GM19455 (cell line): ENCODE measurements around the gene CAPZA1.

ENCODE experiments used
- ATAC-seq: cut with Tn5 transposase; IDR thresholded peaks from one replicate; pipeline ENCODE4 v1.9.1; 2021; ENCODE audit not compliant: unreplicated experiment

CAPZA1 gene

DNA sequence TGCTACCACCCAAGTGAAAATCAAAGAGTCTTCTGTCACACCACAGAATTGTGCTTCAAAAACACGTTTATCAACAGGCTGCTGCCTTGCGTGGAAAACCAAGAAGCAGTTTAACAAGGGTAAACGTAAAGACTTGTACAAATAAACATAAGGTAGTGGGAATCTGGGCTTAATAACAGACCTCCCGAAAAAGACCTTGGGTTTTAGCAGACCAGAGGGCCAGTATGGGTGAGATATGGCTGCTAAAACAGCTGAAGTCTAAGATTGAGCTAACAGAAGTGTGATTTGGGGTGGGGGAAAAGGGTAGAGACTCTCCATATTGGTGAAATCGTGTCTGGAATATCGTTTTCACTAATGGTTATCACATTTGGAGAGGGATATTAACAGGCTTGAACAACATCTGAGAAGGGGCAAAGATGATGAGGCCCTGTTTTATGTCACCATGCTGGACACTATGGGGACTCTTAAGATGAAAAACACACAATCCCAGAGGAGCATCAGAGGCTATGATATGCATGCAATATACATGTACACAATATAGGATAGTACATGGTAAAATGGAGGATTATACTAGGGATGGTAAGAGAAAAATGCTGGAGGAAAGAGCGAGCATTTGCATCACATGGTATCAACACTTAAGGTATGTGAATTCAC, 56.2 kb downstream of the CAPZA1 start:
- no peak for ATAC-seq

DNA sequence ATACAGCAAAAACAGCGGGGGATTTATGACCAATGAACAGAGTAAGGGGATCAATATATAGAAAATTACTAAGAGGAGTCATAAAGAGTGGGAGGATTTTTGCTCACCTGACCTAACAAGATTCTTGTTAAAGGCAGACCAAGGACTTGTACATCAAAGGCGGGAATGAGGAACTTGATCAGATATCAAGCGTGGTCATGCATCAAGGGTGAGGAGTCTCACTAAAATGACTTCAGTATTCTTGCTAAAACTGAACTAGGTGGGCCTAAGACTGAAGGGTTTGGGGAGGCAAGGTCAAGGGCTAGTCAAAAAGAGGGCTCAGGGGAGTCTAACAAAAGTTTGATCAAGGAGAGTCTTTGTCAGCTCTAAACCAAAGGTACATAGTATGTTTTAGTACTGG, 56.9 kb downstream of the CAPZA1 start:
- no peak for ATAC-seq

DNA sequence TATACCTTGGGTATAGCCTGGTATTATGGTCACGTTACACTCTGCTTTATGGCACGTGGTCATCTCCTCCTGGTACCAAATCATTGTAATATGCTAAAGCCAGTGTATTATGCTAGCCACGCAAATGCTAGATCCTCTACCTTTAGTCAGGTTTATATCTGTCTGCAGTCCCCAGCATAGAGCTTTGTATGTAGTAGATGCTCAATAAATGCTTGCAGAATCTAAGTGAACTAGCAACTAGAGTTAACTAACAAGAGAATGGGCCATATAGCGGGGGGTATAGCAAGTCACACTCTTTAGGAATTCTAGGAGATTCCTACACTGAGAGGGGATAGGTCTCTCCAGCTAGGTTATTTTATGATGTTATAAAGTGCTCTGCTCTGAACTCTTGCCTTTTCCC, 57.9 kb downstream of the CAPZA1 start:
- no peak for ATAC-seq

DNA sequence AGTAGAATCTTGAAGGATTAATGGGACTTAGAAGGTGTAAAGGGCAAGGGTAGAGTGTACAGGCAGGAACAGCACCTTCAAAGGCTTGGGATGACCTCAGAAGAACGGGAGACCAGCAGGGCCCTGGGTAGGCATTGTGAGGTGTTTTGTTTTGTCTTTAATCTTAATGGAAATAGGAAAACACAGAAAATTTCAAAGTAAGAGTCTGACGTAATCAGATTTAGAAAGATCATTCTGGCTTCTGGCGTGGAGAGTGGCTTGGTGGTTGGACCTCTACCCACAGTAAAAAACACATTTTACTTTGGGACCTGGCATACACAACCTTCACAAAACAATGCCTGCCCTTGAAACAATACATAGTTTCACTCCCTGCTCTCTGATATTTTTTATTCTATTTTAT, 59.0 kb downstream of the CAPZA1 start:
- no peak for ATAC-seq

DNA sequence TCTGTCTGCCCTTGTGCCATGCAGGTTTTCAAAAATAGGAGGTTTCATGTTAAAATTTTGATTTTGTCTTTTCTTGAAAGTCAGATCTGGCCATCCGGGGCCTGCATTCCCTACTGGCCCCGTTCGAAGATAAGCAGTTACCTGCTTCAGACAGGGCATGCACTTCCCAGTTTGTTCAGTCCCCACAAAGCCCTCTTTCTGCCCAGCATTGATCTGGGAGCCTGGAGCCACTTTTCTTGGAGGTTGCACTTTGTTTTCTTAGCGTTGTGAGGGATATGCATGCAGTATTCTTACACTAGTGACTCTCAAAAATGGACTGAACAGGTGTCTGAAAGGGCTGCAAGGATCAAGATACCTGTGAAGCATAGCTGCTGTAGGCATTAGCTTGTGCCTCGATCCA, 66.3 kb downstream of the CAPZA1 start:
- no peak for ATAC-seq

DNA sequence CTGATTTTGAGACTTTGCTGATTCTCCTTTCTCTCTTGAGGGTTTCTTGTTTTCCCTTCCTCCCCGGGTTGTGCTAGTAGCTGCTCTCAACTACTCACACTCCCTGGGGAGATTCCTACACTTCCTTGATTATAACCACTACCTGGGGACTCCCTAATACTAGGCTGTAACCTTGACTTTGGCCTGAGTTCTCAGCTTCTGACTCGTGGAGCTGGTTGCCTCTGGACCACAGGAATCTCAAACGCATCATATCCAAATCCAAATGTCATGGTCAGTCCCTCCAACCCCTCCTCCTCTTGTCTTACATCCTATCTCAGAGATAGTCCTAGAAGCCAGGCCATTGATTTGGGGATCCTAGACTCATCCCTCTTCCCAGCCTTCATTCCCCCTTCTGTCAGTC, 66.8 kb downstream of the CAPZA1 start:
- no peak for ATAC-seq

DNA sequence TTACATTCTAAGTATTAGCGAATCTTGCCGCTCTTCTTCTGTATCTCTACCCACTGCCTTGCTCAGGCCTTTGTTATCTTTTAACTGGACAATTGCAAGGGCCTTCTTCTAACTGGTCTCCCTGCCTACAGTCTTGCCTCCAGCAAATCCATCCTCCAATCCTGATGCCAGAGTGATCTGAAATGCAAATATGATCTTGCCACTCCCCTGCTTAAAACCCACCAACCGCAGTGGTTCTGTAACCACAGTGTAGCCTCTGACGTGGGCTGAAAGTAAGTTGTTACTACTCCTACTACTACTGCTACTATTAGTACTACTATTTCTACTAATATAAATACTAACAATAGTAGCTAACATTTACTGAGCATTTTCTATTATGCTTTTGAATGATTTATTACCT, 67.2 kb downstream of the CAPZA1 start:
- no peak for ATAC-seq

DNA sequence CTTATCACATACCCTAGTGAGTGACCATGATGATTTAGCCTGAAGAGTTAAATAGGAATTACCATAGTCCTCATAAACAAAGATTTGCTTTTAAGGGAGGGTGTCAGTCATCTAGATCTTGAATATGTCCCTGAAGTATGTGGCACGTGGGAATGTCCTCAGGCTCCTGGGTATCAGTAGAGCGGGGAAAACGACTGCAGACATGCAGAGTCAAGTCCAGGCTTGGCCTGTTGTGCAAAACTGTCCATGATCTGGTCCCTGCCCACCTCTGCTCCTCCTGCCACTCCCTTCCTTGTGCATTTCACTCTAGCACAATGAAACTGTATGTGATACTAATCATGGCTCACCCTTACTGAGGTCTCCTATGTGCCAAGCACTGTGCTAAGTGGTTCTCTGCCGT, 67.7 kb downstream of the CAPZA1 start:
- ATAC-seq = no peak

DNA sequence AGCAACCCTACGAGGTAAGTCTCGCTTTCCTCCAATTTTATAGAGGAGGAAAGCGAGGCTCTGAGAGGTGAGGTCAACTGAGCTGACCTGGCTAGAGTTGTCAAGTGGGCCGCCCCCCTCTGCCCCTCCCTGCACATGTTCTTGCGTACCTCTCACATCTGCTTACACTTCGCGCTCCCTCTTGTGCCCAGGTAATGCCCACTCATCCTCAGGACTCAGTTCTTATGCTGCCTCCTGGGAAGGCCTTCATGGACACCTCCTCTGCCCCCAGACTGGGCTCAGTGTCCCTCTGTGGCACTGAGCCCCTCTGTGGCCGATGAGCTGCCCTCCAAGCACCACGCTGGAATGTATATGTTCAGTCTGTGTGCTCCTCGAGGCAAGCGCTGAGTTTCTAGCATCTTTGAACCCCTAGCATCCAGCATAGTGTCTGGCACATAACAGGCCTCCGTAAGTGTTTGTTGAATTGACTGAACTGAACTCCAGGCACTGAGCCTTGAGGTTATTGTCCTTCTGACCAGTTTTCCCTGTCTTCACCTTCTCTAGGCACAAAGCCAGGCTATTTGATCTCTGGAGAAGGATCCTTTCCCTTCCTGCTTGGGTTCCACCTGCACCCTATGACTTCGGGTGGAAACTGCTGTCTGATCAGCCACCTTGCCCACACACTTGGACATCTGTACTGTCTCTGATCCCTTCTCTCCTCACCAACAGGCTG, 68.3 kb downstream of the CAPZA1 start:
- ATAC-seq = no peak

DNA sequence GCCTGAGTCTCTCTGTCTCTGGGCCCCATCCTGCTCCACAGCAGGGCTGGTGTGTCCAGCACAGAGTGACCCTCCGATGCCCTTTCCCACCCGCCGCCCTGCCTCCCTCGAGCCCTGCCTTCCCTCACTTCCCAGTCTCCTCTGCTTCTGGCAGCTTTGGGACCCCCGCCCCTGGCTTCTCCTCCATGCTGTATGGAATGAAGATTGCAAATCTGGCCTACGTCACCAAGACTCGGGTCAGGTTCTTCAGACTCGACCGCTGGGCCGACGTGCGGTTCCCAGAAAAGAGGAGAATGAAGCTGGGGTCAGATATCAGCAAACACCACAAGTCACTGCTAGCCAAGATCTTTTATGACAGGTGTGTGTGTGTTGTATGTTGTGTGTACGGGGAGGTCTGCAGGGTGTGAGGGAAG, 69.2 kb downstream of the CAPZA1 start:
- no peak for ATAC-seq

DNA sequence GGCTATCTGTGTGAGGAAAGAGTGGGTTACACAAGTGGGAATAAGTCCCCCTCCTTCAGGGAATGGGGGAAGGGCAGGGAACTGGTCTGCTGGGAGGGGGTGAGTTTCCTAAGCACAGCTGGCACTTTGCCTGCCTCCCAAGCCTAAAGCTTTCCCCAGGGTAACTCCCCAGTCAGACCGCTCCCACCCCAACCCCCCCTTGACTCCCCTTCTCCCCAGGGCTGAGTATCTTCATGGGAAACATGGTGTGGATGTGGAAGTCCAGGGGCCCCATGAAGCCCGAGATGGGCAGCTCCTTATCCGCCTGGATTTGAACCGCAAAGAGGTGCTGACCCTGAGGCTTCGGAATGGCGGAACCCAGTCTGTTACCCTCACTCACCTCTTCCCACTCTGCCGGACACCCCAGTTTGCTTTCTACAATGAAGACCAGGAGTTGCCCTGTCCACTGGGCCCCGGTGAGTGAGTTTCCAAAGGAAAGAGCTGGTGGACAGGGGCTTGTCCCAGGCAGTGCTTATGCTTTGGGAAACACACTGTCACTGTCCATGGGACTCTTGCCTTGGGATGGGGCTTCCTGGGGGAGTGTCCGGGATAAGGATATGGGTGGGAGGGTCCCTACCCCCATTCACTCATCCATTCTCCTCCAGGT, 69.7 kb downstream of the CAPZA1 start:
- ATAC-seq = no peak

DNA sequence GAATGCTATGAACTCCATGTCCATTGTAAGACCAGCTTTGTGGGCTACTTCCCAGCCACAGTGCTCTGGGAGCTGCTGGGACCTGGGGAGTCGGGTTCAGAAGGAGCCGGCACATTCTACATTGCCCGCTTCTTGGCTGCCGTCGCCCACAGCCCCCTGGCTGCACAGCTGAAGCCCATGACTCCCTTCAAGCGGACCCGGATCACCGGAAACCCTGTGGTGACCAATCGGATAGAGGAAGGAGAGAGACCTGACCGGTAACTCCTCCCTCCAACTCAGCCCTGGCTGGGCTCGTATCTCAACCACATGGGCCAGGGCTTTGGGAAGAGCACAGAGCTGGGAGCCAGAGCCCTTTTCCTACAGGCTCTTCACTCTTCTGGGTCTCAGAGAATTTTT, 70.2 kb downstream of the CAPZA1 start:
- ATAC-seq = no peak

DNA sequence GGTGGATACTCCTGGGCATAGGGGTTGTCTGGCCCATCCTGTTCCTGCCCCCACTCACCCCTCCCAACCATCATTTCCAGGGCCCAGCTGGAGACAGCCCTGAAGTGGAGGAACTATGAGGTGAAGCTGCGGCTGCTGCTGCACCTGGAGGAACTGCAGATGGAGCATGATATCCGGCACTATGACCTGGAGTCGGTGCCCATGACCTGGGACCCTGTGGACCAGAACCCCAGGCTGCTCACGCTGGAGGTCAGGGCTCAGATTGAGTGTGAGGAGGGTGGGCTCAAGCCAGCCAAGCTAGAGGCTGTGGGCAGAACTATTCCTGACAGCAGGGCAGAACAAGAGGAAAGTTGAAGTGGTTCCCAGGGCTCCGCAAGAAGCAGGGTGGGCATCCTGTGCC, 73.0 kb downstream of the CAPZA1 start:
- ATAC-seq = no peak

DNA sequence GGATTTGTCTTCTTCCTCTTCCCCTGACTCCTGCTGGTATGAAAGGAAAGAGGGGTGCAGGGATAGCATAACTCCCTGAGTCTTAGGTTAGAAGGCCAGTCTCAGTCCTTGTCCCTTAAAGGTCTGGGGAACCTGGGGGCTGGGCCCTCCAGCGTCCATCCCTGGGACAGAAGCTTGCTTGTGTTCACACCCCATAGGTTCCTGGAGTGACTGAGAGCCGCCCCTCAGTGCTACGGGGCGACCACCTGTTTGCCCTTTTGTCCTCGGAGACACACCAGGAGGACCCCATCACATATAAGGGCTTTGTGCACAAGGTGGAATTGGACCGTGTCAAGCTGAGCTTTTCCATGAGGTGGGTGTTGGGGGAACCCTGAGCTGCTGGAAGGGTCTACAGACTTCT, 74.2 kb downstream of the CAPZA1 start:
- ATAC-seq = no peak

DNA sequence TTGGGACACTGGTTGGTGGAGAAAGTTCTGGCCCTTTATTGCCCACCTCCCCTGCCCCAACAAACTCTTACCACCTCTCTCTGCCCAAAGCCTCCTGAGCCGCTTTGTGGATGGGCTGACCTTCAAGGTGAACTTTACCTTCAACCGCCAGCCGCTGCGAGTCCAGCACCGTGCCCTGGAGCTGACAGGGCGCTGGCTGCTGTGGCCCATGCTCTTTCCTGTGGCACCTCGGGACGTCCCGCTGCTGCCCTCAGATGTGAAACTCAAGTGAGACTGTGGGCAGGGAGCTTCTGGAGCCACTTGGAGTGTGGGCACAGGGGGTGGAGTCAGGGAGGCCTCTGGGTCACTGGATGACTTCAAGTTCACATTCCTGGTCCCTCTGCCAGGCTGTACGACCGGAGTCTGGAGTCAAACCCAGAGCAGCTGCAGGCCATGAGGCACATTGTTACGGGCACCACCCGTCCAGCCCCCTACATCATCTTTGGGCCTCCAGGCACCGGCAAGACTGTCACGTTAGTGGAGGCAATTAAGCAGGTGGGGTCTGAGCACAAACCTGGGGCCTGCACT, 74.8 kb downstream of the CAPZA1 start:
- ATAC-seq = no peak

DNA sequence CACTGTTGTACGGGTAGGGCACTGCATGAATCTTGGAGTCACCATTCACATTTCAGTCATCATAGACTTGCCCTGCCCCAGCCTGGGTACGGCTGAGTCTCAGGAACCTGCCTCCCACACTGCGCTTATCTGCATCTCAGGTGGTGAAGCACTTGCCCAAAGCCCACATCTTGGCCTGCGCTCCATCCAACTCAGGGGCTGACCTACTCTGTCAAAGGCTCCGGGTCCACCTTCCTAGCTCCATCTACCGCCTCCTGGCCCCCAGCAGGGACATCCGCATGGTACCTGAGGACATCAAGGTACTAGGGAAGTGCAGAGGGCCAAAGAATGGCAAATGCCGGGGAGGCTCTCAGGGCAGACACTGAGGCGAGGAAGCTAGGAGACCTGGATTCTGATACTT, 75.6 kb downstream of the CAPZA1 start:
- ATAC-seq = no peak

DNA sequence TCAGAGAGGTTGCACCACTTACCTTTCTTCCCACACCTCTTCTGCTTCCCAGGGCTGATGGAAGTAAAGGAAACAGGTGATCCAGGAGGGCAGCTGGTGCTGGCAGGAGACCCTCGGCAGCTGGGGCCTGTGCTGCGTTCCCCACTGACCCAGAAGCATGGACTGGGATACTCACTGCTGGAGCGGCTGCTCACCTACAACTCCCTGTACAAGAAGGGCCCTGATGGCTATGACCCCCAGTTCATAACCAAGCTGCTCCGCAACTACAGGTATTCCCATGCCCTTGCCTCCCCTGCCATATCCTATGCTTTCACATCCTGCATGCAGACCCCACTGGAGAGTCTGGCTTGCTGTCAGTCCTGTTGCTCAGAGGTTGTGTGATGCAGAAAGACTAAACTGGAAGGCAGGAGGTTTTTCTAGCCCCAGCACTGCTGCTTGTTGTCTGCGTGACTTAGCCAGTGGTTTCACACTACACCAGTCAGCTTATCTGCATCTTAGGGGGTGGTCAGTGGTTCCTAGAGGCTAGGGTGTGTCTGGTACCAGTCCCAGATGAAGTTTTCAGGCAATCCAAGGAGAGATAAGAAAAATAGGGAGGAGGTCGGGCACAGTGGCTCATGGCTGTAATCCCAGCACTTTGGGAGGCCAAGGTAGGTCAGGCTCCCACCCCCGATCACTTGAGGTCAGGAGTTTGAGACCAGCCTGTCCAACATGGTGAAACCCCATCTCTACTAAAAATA, 77.1 kb downstream of the CAPZA1 start:
- ATAC-seq = no peak

DNA sequence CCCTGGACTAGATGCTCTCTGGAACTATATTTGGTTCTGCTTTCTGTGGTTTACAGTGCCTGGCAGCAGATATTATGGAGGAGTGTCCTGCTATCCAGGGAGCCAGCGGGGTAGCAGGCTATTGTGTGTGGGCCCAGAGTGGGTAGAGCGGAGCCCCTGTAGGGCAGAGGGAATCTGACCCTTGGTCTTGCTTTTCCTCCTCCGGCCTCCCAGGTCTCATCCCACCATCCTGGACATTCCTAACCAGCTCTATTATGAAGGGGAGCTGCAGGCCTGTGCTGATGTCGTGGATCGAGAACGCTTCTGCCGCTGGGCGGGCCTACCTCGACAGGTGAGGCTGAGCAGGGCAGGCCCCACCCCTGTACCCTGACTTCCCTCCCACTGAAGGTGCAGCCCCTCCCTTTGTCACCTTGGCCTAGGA, 78.2 kb downstream of the CAPZA1 start:
- ATAC-seq = no peak

DNA sequence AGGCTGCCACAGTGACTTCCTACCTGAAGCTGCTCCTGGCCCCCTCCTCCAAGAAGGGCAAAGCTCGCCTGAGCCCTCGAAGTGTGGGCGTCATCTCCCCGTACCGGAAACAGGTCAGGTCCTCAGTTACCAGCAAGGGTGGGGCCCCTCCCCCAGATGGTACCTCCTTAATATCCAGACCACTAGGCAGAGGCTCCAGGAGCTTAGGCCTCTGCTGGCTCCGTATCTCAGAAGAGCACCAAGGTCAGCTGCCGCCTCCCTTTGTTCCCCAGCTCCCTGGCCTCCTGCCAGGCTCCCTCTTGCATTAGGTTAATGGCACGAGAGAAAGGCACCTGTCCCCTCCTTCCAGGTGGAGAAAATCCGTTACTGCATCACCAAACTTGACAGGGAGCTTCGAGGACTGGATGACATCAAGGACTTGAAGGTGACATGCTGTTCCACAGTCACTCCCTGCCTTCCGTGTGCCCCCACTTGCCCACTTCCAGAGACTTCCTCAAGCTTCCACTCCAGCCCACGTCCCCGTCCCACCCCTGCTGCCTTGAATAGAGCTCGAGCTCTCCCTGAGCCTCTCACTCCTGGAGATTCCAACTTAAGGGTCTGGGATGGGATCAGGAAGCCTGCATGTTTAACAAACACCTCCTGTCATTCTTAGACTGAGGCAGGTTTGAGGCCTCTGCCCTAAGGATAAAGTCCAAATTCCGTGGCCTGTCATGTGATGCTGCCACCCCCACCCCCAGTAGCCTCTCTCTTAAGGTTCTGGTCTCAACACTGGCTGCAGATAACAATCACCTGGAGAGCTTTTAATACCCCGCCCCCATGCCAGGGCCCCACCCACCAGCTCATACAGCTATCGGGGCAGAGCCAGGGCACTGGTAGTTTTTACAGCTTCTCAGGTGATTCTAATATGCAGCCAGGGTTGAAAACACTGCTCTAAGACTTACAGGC, 79.0 kb downstream of the CAPZA1 start:
- no peak for ATAC-seq

DNA sequence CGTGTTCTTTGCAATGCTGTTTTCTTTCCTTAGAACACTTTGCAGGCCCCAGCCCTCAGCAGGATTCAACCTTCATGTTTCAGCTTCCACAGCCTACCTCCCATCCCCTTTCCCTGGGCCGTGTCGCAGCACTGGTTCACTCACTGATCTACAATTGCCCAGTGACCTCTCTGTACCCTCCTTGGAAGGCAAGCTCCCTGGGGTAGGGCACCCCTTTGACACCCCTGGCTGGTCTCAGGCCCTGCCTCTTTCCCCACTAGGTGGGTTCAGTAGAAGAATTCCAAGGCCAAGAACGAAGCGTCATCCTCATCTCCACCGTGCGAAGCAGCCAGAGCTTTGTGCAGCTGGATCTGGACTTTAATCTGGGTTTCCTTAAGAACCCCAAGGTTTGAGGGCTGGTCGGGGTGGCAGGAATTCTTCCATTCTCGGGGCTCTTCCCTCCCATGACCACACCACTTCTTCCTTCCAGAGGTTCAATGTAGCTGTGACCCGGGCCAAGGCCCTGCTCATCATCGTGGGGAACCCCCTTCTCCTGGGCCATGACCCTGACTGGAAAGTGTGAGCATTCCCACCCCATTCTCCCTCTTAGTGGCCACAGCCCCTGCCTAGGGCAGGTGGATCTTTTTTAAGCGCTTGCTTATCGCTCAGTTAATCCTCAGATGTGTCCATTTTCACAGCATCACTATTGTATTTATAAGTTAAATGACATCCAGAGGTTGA, 80.0 kb downstream of the CAPZA1 start:
- no peak for ATAC-seq
